Activated CD4-positive, alpha-beta T cell treated with anti-CD3 and anti-CD28 coated beads, Interleukin-10, Interleukin-2, amounts not matched to agents 100 ng/mL and 50 ng/mL, durations not matched to agents 16 hours and 8 hours (primary cell): Measurements from ENCODE around the gene SNN.
A peak's percentile ranks its signal among the peaks of the same experiment; 100 is the strongest.

Experiments
- DNase-seq: peaks from one replicate; pipeline ENCODE4 v3.0.0-alpha.2; 2020

SNN gene

DNA sequence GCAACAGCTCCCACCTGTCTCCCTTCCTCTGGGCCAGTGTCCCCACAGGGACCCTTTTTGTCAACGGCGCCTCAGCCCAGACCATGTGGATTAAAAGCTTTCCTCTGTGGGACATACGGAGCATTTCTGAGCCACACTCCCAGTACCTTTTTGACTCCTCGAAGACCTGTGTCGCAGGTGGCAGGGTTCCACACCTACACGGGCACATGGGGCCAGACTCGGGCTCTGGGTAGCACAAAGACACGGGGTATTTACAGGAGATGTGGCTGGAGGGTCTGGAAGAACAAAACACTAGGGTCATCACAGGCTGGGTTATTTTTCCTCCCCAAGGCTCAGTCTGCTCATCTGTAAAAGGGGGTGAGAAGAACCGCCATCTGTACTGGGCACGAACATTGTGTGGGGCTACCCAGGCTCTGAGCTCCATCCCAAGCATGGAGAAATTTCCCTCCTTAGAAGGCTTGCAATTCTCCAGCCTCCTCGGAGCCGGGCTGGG, 32.5 kb upstream of the SNN start:
- DNase-seq: no peak

DNA sequence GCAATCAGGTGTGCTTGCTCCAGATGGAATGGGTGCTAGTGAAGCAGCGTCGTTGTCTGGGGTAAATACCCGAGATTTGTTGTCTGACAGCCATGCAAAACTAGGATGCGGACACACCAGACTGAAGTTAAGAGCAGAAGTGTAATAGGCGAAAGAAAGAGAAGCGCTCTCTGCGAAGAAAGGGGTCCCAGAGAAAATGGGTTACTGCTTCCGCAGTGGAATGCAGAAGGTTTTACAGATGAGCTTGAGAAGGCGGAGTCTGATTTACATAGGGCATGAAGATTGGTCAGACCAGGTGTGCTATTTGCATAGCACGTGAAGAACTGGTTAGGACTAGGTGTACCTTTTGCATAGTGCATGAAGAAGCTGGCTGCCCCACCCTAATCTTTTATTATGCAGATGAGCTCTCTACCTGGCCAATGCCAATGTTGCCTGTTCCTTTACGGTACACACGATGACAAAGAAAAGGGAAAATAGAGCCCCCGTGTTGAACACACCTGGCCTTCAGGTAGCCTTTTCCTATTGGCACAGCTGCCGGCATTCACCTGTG, 32.0 kb upstream of the SNN start:
- DNase-seq: no peak

DNA sequence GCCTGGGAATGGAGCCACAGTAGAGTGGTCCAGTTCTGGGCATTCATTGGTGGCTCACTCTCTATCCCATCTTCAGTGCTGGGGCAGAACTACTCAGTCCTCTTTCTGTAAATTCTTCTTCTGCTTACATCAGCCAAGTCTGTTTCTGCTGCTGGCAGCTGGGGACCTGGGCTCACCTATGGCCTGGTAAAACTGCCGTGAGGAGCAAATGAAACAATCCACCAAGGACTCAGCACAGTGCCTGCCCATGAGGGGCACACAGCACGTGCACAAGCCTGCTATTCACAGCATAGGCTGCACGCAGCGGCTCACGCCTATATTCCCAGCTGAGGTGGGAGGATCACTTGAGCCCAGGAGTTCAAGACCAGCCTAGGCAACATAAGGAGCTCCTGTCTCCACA, 30.9 kb upstream of the SNN start:
- DNase-seq: no peak

DNA sequence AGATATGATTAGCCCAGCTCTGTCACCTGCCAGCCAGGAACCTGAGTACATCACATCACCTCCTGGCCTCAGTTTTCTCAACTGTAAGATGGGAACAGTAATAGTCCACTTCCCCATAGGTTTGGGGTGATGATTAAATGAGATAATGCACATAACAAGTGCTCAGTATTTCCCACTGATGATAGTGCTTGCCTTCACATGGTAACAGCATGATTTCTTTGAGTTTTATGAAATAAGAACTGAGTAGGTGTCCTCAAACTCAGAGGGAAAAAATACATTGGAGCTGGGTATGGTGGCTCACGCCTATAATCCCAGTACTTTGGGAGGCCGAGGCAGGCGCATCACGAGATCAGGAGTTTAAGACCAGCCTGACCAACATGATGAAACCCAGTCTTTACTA, 30.1 kb upstream of the SNN start:
- DNase-seq: no peak

DNA sequence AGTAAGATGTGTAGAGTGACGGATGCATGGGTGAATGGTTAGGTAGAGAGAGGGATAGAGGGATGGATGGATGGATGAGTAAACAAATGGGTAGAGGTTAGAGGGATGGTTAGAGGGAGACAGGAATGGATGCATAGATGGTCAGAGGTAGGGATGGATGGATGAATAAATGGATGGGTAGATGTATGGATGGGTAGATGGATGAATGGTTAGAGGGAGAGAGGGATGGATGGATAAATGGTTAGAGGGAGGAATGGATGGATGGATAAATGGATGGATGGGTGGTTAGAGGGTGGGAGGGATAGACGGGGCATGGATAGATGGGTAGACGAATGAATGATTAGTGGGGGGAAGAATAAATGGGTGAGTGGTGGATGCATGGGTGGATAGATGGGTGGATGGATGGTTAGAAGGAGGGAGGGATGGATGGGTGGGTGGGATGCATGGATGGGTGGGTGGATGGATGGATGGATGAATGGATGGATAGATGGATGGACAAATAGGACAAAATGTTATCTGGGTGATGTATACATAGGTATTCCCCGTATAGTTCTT, 29.2 kb upstream of the SNN start:
- no peak for DNase-seq

DNA sequence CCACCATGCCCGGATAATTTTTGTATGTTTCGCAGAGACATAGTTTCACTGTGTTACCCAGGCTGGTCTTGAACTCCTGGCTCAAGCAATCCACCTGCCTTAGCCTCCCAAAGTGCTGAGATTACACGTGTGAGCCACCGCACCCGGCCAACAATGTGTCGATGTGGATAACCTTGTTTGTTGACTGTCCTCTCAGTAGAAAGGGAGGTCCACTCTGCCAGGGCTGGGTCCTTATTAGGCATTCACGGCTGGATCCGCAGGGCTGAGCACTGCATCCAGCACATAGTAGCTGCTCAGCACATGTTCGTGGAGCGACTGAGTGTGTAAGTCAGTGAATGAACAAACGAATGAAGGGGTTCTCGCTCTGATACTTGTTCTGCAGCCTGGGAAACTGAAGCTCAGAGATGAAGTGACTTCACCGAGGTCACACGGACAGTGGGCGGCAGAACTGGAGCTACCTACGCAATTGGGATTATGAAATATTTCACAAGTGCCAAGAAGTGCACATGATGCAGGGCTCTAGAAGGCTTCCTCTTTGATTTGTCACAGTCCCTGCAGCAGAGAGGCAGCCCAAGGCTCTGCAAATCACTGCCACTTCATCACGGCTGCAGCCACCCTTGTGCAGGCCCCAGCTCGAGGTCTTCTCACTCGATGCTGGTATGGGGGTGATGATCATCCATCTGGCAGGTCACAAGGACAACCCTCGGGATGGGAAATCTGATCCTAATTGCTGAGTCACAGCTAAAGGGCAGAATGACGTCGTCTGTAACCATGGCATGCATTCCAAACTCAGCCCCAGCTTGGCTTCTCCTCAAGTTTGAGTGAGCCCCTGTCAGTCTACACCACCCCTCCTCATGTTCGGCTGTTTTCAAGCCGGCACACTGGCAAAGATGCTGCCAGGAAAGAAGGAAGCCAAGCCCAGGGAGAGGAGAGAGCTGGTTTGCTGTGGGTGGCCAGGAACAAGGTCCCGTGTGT, 28.0 kb upstream of the SNN start:
- DNase-seq: no peak

DNA sequence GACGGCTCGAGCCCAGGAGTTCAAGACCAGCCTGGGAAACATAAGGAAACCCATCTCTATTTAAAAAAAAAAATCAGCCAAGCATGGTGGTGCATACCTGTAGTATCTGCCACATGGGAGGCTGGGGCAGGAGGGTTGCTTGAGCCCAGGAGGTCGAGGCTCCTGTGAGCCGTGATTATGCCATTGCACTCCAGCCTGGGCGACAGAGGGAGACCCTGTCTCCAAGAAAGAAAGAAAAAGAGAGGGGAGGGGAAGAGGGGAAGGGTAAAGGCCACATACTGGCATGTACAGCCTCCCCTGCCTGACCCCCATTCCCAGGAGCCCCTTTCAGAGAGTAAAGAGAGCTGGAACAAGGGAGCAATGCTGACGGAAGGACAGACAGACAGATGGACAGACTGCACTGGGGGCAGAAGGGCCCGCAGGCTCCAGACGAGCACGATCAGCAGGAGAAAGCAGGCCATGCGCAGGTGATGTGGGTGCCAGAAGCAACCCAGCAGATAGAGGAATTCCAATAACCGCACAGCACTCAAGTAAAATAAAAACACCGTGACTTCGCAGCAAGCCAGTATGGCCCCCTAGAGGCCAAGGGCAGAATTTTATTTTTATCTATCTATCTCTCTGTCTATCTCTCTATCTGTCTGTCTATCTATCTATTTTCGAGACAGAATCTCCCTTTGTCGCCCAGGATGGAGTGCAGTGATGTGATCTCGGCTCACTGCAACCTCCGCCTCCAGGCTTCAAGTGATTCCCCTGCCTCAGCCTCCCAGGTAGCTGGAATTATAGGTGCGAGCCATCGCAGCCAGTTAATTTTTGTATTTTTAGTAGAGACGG, 27.1 kb upstream of the SNN start:
- DNase-seq: peak; percentile 53

DNA sequence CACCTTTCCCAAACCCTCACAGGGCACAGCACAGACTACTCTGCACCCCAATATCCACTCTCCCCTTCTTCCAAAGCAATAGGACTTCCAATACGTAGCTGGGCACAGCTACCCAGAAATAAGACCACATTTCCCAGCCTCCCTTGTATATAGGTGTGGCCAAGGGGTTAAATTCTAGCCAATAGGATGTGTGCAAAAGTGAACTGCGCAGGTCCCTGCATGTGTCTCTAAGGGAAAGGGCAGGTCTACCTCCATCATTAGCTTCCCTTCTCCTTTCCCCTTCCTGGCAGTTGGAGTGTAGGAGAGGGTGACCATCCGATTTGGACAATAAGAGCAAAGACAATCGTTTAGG, 25.5 kb upstream of the SNN start:
- no peak for DNase-seq

DNA sequence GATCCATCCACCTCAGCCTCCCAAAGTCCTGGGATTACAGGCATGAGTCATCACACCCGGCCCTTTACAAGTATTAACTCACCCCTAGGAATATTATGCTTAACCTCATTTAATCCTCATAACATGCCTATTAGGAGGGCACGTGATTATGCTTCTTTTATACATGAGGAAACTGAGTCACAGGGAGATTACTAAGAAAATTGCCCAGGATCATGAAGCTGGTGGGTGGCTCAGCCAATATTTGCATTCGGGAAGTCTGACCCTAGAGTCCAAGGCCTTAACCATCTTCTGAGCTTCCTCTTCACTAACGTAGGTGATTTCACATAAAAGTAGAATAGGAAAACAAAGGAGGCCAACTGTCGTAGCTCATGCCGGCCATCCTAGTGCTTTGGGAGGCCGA, 19.0 kb upstream of the SNN start:
- DNase-seq: no peak

DNA sequence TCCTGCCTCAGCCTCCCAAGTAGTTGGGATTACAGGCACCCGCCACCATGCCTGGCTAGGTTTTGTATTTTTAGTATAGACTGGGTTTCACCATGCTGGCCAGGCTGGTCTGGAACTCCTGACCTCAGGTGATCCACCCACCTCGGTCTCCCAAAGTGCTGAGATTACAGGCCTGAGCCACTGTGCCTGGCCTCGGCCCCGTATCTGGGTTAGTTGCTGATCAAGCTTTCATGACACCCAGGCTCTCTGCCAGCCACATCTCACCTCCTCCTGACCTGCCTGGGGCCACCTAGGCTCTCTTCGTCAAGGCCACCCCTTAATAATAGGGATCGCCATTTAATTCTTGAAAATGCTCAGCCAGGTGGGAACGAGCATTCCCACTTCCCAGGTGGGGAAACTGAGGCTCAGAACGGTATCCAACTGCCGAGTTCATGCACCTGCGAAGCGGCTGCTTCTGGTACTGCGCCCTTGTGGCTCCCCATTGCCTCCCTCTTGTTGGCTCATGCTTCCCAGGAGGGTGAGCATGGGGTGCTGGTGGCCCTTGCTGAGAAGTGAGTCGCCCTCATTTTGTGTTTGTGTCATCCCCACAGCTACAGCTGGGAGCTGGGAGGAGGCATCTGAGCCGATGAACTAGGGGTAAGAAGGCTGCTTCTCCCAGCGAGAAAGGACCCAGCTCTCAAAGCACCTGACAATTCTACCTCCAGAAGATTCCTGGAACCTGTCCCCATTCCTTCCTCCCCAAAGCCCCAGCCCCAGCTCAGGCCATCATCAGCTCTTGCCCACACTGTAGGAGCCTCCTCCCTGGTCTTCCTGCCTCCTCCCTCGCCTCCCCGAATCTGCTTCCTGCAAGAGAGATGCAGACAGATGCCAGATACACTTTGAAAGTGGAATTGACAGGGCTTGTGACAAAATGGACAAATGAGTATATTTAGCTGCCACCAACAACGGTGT, 17.3 kb upstream of the SNN start:
- DNase-seq: no peak

DNA sequence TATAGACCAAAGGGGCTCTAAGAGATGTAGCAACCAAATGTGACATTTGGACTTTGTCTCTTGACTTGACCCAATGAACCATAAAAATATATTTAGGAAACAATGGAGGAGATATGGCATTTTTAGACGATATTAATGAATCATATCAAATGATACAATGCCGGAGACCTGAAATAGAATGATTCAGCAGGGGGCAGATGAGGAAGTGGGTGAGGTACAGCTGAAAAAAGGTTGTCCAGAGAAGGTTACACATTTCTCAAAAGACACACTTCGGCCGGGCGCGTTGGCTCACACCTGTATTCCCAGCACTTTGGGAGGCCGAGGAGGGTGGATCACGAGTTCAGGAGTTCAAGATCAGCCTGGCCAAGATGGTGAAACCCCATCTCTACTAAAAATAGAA, 16.5 kb upstream of the SNN start:
- no peak for DNase-seq

DNA sequence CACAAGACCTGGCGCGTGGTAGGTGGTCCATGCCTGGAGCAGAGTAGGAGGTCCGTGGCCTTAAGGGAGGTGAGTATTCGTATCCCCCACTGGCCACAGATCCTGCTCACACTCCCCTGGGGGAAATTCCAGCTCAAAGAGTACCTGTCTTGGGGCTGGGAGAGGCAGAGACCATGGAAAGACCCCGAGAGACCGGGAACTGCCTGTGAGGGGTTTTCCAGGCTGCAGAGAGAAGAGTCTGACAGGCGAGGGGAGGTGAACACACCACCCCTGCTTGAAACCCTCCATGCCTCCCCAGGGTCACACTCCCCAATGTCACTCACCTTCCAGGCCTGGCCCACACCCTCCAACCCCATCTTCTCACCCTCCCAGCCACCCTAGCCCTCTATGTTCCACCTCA, 12.6 kb upstream of the SNN start:
- DNase-seq: no peak

DNA sequence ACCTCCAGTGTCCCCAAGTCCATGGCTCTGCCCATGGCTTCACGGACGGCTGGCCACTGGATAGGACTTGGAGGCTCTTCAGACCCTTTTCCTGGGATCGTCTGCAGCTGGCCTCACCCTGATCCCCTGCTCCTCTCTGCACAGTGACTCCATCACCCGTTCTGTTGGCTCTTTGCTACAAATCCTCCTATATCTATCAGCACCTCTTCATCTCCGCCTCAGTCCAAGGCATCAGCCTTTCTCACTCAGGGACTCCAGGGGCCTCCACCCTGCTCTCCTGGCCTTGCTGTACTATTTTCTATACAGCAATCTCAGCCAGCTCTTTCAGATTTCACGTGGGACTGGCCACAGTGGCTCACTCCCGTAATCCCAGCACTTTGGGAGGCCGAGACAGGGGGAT, 10.7 kb upstream of the SNN start:
- DNase-seq: no peak

DNA sequence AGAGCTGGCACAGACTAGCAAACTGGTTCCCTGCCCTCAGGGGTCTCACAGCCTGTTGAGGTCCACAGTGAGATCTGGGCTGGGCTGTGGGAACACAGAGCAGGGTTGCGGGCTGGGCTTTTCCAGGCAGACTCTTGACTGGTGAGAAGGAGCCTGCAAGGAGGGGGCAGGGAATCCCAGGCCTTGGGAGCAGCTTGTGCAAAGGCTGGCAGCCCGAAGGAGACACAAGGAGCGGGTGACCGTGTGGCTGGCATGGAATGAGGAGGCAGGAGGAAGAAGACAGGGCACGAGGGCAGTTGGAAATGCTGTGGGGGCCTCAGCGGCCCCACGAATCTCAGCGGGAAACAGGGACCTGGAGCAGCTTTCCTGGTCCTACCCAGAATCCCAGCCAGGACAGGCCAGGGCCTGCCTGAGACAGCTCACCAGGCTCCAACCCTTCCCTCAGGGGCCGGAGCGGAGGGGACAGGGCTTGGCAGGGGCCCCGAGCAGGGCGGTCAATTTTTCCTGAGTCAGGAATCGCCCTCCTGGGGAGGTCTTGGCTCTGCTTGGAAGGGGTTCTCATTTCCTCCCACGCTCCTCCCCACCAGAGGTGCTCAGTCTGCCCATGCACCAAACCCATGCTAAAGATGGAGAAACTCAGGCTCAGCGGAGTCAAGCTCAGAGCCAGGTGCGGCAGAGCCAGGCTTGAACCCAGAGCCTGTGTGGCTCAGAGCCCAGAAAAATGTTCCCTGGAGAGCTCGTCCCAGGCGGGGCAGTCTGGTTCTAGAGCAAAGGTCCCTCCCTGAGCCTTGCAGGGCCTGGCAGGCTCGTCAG, 9.2 kb upstream of the SNN start:
- DNase-seq: no peak

DNA sequence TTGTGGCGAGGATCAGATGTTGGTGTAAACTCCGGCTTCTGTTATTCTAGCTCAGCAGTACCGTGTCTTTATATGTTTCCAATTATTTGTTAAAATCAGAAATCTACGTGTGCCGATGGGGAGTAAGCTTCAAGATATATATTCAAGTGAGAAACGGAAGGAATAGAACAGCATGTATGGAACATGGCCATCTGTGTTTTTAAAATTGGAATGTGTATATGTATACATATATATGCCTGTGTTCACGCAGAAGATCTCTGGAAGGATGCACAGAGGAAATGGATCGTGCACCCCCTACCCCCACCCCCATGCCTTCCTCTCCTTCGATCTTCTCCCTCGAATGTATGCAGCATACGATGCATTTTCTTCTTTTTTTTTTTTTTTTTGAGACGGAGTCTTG, 7.7 kb upstream of the SNN start:
- DNase-seq: no peak

DNA sequence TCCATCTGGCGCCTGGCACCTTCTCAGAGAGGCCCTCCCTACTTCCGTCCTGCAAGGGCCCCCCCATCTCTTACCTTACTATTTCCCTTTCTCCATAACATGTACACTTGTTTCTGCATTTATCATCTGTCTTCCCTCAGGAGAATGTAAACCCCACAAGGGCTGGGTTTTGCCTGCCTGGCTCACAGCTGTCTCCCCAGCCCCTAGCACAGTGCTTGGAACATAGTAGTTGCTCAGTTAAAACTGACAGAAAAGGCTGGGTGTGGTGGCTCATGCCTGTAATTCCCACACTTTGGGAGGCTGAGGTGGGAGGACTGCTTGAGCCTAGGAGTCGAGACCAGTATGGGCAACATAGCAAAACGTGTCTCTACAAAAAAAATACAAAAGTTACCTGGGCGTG, 5.7 kb upstream of the SNN start:
- no peak for DNase-seq

DNA sequence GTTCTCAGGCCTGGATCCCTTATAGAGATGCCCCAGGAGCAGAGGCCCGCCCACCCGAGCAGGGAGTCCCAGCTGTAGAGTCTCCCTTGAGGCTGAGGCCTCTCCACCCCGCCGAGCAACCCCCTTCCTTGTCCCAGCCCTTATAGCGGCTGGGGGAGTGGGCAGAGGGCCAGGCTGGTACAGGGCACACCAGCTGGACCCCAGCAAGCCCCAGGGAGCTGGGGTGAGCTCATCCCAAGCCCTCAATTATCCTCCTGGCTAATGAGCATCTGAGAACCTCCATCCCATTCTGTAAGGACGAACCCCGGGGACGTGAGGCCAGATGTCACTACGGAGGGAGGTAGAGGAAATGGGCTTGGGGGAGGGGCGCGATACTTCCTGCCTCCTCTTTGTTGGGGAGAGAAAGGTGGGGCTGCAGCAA, 3.2 kb upstream of the SNN start:
- no peak for DNase-seq

DNA sequence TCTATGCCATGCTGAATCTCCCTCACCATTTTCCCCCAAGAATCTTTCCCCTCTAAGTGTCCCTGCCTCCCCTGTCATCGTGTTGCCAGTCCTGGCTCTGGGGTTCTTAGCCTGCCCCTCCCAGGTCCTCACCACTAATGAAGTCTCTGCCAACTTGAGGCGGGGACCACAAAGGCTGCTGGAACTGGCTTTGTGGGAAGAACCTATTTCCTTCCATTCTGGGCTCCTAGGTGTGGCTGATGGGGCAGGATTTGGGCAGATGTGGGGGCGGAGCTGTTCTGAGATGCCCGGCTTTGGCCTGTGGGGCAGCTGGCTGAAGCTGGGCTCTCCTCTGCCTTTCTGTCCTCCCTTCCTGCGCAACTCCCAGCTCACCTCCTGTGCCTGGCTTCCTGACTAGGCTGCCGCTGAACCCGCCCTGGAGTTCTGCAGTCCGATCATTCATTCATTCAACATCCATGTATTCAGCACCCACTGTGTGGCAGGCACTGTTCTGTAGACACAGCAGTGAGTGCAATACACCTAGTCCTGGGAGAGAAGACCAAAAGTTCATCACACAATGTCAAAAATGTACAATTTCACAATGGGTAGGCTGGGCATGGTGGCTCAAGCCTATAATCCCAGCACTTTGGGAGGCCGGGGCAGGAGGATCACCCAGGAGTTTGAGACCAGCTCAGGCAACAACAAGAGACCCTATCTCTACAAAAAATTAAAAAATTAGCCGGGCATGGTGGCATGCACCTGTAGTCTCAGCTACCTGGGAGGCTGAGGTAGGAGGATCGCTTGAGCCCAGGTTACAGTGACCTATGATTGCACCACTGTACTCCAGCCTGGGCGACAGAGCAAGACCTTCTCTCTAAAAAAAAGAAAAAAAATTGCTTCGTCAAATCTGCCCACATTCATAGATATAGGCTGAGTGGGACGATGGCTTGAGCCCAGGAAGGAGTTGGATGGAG, 1.9 kb upstream of the SNN start:
- DNase-seq: no peak

DNA sequence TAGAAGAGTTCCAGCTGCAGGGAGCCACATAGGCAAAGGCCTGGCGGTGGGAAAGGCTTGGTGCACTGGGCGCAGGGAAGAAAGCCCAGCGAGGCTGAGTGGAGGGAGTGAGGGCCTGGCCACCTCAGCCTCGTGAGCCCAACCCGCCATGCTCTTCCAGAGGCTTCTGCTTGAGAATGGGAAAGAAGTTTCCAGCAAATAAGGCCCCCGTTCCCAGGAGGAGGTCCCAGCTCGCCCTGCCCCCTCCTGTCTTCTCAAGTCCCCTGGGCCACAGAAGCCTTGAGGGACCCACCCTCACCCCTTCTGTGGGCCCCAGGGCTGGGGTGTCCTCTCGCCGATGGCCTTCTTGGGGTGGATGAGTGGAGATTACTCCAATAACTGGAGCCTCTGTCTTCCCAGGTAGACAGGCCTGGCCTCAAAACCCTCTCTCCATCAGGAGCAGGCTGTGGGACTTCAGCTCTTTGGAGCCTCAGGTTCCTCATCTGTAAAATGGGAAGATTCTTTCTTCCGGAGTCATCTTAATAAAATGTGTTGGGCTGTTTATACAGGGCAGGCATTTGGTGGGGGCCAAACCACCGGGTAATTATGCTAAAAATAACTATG, 933 bp upstream of the SNN start:
- DNase-seq: no peak
